H1 (cell line): ENCODE measurements around the gene CGREF1. TPM values are rescaled to one million over a fixed set of nuclear protein-coding genes. Genes with fewer than 3 reads are reported as not detected.

Experiments
- CHD1 ChIP-seq: IDR thresholded peaks from 2 replicates; pipeline ENCODE4 v1.6.1; 2012; ENCODE audit warnings: low read depth, low read length, improper control_type of control experiment
- RAD21 ChIP-seq, 2 experiments: IDR thresholded peaks in 1 of 2; conservative IDR thresholded peaks in 1 of 2; 2 replicates each; pipeline ENCODE4 v1.6.1; 2011; ENCODE audit warnings: low read depth in 2 of 2, low read length in 2 of 2, improper control_type of control experiment in 1 of 2, inconsistent platforms in 1 of 2, mild to moderate bottlenecking in 1 of 2, moderate library complexity in 1 of 2
- RBBP5 ChIP-seq: IDR thresholded peaks from 2 replicates; pipeline ENCODE4 v1.7.1; 2012; ENCODE audit warnings: low read depth, mild to moderate bottlenecking, inconsistent platforms, low read length, moderate library complexity, borderline replicate concordance
- SIX5 ChIP-seq: IDR thresholded peaks from 2 replicates; pipeline ENCODE4 v1.6.1; 2011; ENCODE audit warnings: mild to moderate bottlenecking, low read depth, low read length
- polyA plus RNA-seq, 7 experiments: library from polyadenylated mRNA; depleted of rRNA in 3 of 7; stranded (reverse) in 5 of 7; unstranded in 2 of 7; fragments of >200 nt in 5 of 7; fragments of 200-250 nt in 2 of 7; gene quantifications; 1 replicate in 5 of 7; 2 replicates in 1 of 7; 4 replicates in 1 of 7; pipeline versions ENCODE4 v1.2.1 to v1.2.3, GENCODE V29; 2011 to 2013; ENCODE audit warnings: missing spikeins in 2 of 7, mixed read lengths in 2 of 7
- total RNA-seq: library from RNA; stranded (reverse); fragmentation: NEBNext Ultra II Directional; extraction: Animal tissue kit (Norgen Biotek cat#: 25700); gene quantifications from 2 replicates; pipeline ENCODE4 v1.2.1, GENCODE V29; 2021

Gene CGREF1
- total and polyA plus RNA-seq, 2 of the 8 experiments (the other 6 are each of a cell fraction or from before 2014, with no cell fraction given) = 2.5 to 3.4 TPM

DNA sequence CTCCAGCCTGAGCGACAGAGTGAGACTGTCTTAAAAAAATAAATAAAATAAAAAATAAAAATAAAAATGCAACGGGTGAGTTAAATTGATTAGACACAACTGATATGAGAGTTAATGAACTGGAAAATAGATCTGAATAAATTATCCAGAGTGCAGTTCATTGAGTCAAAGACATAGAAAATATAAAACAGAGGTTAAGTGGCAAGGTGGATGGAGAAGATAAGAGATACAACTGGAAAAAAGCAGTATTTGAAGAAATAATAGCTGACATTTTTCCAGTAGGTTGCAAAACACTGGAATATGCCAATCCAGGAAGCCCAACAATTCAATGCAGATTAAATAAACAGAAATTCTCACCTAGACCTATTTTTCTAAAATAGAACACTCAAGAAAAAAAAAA lies 10.7 kb downstream of the CGREF1 start (continued):
- TF ChIP-seq RAD21 (IDR thresholded peaks at IDR 0.05 in 1 of 2, conservative IDR thresholded peaks at IDR 0.05 in 1 of 2; ENCODE audit: low read depth in 2 of 2, low read length in 2 of 2) (no peak), CHD1 (no peak), RBBP5 (no peak), SIX5 (no peak)
